NCI-H187 (cell line): Measurements from ENCODE around the gene HTRA1.

Source experiments
- DNase-seq, 2 experiments: peaks; one replicate each; lab custom pipeline; 2025; lab: John Stamatoyannopoulos, UW

The HTRA1 gene

DNA sequence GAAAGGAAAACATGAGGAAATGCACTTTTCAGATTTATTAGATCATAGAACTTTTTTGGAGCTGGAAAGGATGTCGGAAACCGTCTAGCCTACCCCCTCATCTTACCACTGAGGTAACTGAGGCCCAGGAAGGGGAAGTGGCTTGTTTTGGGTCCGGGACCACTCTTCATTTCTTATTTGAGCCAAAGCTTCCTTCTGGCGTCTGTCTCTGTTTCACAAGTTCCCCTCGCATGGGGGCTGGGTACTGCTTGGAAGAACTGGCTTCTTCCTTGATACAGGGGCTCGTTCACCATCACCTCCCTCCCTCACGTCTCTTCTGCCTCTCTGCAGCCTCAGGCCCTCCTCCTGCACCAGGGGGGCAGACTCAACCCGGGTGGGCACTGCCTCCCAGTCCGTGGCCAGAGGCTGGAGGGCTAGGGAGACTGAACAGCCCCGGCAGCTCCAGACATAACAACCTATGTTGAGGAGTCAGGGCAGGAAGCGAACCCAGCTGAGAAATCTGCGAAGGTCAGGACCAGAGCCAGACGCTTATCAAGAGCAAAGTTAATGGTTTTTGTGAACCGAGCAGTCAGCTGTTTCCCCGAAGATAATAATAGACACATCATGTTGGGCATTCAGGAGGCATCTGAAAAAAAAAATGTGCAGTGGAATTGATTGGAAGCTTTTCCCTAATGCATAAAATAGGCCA lies 12.9 kb downstream of the HTRA1 start:
- DNase-seq, result no peak

GRCh38 chr10:122475100-122475499 lies 13.7 kb downstream of the HTRA1 start:
- no peak for DNase-seq

- no peak for DNase-seq
Measured at GRCh38 chr10:122475591-122476332, 14.4 kb downstream of the HTRA1 start.

GRCh38 chr10:122476333-122476695 lies 15.0 kb downstream of the HTRA1 start:
- DNase-seq, result no peak

DNA sequence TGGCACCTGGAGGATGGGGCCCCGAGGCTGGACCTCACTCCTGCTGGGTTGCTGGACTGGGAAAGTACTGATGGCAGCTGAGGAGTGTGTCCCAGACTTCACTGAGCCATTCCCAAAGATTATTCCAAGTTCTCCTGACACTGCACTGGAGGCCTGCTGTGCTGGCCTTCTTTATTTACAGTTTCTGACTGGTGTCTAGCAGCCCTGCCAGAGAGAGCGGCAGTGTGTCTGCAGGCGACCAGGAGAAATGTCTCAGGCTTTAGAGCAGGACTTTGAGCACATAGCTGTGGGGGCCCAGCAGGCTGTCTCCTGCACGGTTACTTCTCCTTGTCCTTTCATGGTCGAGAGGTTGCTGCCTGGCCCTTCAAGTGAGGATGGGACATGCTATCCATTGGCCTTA lies 16.1 kb downstream of the HTRA1 start:
- no peak for DNase-seq

DNA sequence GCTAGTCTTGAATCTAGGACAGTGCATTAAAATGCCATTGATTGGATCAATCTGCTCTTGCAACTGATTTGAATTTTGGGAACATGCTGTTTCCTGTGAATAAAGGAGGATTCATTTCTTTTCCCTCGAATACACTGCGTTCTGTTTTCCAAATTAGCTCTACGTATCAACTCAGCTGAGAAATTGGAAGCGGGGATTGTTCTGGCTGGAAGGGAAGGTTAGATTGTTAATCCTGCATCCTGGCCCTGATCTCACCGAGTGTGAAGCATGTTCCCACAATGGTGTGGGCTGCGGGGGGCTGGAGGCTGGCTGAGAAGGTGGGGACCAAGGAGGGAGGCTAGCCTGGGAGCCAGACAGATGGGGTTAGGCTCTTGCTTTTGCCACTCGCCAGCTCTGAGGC lies 17.6 kb downstream of the HTRA1 start:
- no peak for DNase-seq

DNA sequence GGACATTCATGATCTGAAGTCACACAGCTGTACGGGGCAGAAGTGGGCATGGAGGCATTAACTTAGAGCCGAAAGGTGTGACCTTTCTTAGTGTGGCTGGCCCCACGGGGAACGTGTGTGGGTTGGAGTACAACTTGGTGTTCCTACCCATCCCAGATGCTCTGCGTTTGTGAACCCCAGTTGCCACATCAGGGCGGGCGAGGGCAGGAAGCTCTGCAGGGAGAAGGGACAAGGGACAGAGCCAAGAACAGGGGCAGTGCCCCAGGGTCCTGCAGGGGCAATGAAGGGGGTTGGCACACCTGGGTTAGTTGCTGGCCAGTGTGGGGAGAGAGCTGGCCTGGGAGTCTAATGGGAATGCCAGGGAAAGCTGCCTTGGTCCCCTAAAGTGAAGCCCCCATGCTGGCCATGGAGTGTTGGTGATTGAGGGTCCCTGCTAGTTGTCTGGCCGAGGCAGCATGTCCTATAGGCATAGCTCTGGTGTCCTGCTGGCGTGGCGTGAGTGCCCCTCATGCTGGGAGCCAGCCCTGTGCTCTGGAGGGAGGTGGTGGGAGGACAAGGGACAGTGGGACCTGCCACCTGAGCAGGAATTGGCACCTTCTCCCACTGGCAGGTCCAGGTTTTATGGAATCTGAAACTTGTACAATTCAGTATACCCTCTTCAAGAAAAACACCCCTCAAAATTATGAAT lies 18.9 kb downstream of the HTRA1 start:
- no peak for DNase-seq

DNA sequence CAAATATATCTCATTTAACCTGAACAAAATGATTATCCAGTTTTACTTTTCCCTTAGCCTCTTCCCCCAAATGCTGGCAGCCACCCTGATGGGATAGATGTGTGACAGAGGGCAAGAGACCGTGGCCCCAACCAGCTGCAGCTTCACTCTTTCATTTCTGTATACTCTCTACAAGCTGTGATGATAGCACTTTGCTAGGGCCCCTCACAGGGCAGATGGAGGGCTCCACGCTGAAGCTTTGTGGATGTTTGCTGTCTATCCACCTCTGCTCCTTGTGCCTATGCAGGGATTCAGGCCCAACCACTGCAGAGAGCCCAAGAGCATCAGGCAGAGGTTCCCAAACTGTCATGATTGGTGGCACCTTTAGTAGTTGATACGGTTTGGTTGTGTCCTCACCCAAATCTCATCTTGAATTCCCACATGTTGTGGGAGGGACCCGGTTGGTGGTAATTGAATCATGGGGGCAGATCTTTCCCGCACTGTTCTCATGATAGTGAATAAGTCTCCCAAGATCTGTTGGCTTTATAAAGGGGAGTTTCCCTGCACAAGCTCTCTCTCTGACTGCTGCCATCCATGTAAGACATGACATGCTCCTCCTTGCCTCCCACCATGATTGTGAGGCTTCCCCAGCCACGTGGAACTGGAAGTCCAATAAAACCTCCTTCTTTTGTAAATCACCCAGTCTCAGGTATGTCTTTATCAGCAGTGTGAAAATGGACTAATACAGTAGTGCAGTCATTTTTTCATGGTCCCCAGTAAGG lies 20.1 kb downstream of the HTRA1 start:
- no peak for DNase-seq

- no peak for DNase-seq
Measured at GRCh38 chr10:122484276-122485060, 23.1 kb downstream of the HTRA1 start.

- DNase-seq, result no peak
Measured at GRCh38 chr10:122485670-122486069, 24.3 kb downstream of the HTRA1 start.

GRCh38 chr10:122486406-122487080 lies 25.2 kb downstream of the HTRA1 start:
- no peak for DNase-seq

GRCh38 chr10:122487174-122487765 lies 25.9 kb downstream of the HTRA1 start:
- DNase-seq, result peak; percentile 49 to 51

GRCh38 chr10:122490268-122490667 lies 28.9 kb downstream of the HTRA1 start:
- DNase-seq, result no peak

DNA sequence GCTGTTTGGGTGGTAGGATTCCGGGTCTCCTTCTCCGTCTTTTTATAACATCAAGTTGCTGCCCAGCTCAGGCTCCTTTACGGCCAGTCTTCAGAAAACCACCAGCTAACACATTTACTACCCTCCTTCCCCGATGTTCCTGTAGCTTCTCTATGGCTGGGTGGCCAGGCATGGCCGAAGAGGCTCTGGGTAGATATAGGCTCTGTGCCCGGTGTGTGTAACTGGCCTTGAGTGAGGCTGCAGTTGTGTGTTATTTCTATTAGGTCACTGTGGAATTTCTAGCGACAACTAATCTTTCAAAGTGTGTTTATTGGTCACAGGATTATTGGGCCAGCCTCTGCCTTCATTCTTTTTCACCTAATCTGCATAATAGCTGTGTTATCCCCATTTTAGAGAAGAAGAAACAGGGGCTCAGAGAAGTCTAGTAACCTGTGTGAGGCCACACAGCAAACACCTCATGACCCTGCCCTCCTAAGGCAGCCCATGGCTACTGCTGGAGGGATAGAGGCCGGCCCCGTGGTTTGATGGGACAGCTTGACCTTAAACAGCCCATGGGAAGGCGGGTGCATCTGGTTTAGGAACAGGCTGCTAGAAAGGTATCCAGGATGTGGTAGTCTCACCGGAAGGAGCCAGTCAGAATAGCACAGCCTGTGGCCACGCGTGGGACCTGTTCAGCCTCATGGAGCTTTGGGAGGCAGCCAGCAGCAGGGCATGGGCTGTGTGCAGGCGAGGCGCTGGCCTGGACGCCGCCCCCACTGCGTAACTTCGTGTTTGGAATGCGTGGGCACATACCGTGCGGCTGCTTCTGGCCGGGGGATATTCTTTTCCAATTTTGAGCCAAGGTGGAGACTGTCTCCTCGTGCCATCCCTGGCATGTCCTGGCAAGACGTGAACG lies 29.7 kb downstream of the HTRA1 start:
- no peak for DNase-seq

- no peak for DNase-seq
Measured at GRCh38 chr10:122492006-122492405, 30.7 kb downstream of the HTRA1 start.

DNA sequence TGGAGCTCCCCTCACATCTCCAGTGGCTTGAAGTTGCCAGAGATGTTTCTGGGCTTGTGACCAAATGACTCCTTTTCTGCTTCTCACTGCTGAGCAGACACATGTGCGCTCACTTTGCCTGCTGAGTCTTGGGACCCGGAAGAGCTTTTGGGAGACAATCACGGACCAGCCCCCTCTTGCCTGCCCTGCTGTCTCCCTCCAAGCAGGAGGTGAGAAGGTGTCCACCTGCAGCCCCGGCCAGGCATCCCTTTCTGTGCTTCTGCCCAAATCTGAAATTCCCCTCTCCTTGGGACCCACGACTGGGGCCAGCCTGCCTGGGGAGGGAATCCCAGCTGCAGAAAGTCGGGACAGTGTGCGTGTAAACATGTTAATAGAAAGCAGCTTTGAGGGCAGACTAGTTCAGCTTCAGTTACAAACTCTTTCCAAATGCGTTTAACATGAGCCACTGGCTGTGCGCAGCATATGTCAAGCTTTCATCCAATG lies 31.7 kb downstream of the HTRA1 start:
- no peak for DNase-seq

DNA sequence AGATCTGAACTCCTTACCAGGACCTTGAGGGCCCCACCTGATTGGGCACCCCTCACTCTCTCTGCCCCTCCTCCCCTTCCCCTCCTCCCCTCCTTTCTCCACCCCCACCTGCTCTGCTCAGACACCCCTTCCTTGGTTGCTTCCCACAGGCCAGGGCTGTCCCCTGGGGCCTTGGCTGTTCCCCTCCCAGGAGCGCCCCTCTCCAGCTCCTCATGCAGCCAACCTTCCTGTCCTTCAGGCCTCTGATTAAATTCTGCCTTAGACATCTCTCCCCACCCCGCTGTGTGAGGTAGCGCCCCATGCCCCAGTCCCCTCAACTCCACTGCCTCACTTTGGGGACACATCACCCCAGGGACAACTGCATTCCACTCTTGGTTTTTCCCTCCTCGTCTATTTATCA lies 32.4 kb downstream of the HTRA1 start:
- DNase-seq, result no peak

DNA sequence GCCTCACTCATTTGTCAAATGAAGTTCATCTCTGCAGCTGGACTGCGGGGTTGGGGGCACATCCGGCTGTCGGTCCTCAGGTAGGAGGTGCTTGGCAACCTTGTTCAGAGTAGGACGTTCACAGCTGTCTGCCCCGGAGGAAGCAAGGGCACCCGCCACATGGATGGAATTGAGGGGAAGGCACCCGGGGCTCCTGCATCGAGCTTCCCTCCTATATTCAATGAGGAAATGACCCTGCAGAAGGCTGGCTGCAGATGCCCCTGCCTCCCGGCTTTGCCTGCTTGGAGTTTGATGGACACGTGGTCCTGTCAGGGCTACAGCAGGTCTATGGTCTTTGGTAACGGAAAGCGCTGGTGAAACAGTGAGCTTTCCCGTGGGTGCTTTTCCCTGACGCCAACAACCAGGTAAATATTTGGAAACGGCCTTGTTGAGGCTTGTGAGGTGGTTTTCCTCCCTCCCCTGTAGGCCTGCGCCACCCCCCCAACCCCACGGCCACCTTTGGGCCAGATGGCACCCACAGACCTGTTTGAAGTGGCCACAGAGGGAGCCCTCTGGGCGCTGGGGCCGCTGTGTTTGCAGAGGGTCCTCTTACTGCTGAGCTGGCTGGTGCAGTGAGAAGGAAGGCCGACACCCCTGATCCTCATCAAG lies 32.9 kb downstream of the HTRA1 start:
- no peak for DNase-seq

GRCh38 chr10:122494833-122495232 lies 33.5 kb downstream of the HTRA1 start:
- DNase-seq, result no peak
